Transverse colon (tissue), 4 donors: ENCODE data around the gene MPDZ. TPM values are rescaled to one million over a fixed set of nuclear protein-coding genes. Genes with fewer than 3 reads are reported as not detected.

Source experiments
- DNase-seq: peaks from one replicate; pipeline ENCODE4 v3.0.0-alpha.2; 2019
- H3K27ac ChIP-seq, 4 donors: fragments of 200-600 bp; sonication (generic); 2 replicates each; pipeline ENCODE4 v1.5.1; 2016 to 2018; ENCODE audit warnings: inconsistent platforms in 4 of 4
- H3K27me3 ChIP-seq: fragments of 200-600 bp; sonication (generic); 2 replicates; pipeline ENCODE4 v1.5.1; 2017; ENCODE audit warnings: inconsistent platforms
- H3K36me3 ChIP-seq, 4 donors: fragments of 200-600 bp; sonication (generic); 2 replicates each; pipeline ENCODE4 v1.5.1; 2017 to 2019; ENCODE audit warnings: inconsistent platforms in 4 of 4
- H3K4me1 ChIP-seq, 4 donors: fragments of 200-600 bp; sonication (generic); 2 replicates each; pipeline ENCODE4 v1.5.1; 2017 to 2020; ENCODE audit warnings: inconsistent platforms in 4 of 4
- H3K4me3 ChIP-seq, 4 donors: fragments of 200-600 bp; sonication (generic); 1 replicate in 1 of 4; 2 replicates in 3 of 4; pipeline versions ENCODE4 v1.5.1 to v1.6.1; 2017 to 2019; ENCODE audit warnings: inconsistent platforms in 4 of 4
- H3K9me3 ChIP-seq, 2 donors: fragments of 200-600 bp; sonication (generic); 2 replicates each; pipeline ENCODE4 v1.5.1; 2017 to 2019; ENCODE audit warnings: inconsistent platforms in 2 of 2
- CTCF ChIP-seq, 5 experiments: fragments of 200-600 bp in 3 of 5; fragments of 450-650 bp in 2 of 5; sonication (generic) in 3 of 5; IDR thresholded peaks; 1 replicate in 2 of 5; 2 replicates in 3 of 5; pipeline ENCODE4 v1.5.1; 2016 to 2017; ENCODE audit warnings: antibody characterized with exemption in 5 of 5, inconsistent platforms in 3 of 5, mild to moderate bottlenecking in 2 of 5, moderate library complexity in 1 of 5
- EP300 ChIP-seq: sonication (generic); formaldehyde crosslinking; IDR thresholded peaks from one replicate; pipeline ENCODE4 v1.6.1; 2017; ENCODE audit warnings: antibody characterized with exemption, low read depth
- POLR2A ChIP-seq: fragments of 450-650 bp; IDR thresholded peaks from one replicate; pipeline ENCODE4 v1.6.1; 2016; ENCODE audit warnings: antibody characterized with exemption, mild to moderate bottlenecking, moderate library complexity
- POLR2AphosphoS5 ChIP-seq, 3 donors: sonication (generic); formaldehyde crosslinking; IDR thresholded peaks; one replicate each; pipeline ENCODE4 v1.6.1; 2016; ENCODE audit warnings: antibody characterized with exemption in 3 of 3
- WGBS, 2 donors: methylation state at CpG; one replicate each; pipeline ENCODE4 v1.1.5; 2018; ENCODE audit warnings: low coverage in 1 of 2; 5-methylcytosine and 5-hydroxymethylcytosine counted together
- in situ Hi-C, 4 donors: fragments of 200-750 bp; cut with MboI; loops; one replicate each; pipeline versions ENCODE4 v1.15.0 to v1.15.1; 2017; ENCODE audit warnings: low sequenced_read_pairs in 3 of 4, low pct_ligation_motif_present in 1 of 4, low pct_unique_long_range_greater_than_20kb in 1 of 4
- intact Hi-C: fragments of 100-400 bp; cut with DNase I; formaldehyde crosslinking; loops from one replicate; pipeline ENCODE4 v1.15.1; 2023; ENCODE audit warnings: low total_unique reads
- total RNA-seq, 4 donors: library from RNA; depleted of rRNA; stranded (reverse); fragments of >200 nt; gene quantifications; one replicate each; pipeline ENCODE4 v1.1.0, GENCODE V29; 2016

Gene MPDZ
- total RNA-seq, 4 donors from 2014 or later: 9.7 to 62.1 (median 14.5) TPM

GRCh38 chr9:13165956-13166355, 113.5 kb downstream of the MPDZ start:
- no peaks in the 10 kb centered on the region for H3K27me3 ChIP-seq
- WGBS, 2 donors: 85 to 86% methylated on average over 2 of the region's 2 CpGs
- no peaks in the 10 kb centered on the region for H3K4me1 ChIP-seq
- no peak for TF ChIP-seq CTCF (IDR thresholded peaks at IDR 0.05)
- TF ChIP-seq EP300: no peak
- no peak for TF ChIP-seq POLR2A
- no peak for TF ChIP-seq POLR2AphosphoS5 (IDR thresholded peaks at IDR 0.05)
- H3K36me3 ChIP-seq: no peaks in the 10 kb centered on the region
- no peak overlapping the region for H3K27ac ChIP-seq
- in situ Hi-C loops (no loop called here), intact Hi-C loops (no loop called here)
- DNase-seq: no peak
- no peak overlapping the region for H3K4me3 ChIP-seq
- no peaks in the 10 kb centered on the region for H3K9me3 ChIP-seq

GRCh38 chr9:13165236-13165945, 114.1 kb downstream of the MPDZ start:
- DNase-seq: no peak
- TF ChIP-seq EP300 (no peak), POLR2A (no peak), CTCF (IDR thresholded peaks at IDR 0.05) (no peak), POLR2AphosphoS5 (IDR thresholded peaks at IDR 0.05) (no peak)
- Histone ChIP-seq H3K27ac (no peak overlapping the region), H3K9me3 (no peaks in the 10 kb centered on the region), H3K4me1 (no peaks in the 10 kb centered on the region), H3K36me3 (no peaks in the 10 kb centered on the region), H3K4me3 (no peak overlapping the region), H3K27me3 (no peaks in the 10 kb centered on the region)
- in situ Hi-C loops: no loop called here
- 87 to 89% methylated on average over 6 to 7 of the region's 7 CpGs for WGBS, 2 donors
- intact Hi-C loops: no loop called here

GRCh38 chr9:13163946-13164345, 115.5 kb downstream of the MPDZ start:
- no peaks in the 10 kb centered on the region for H3K9me3 ChIP-seq
- in situ Hi-C loops (no loop called here), intact Hi-C loops (no loop called here)
- H3K27ac ChIP-seq: no peak overlapping the region
- H3K4me3 ChIP-seq: no peak overlapping the region
- H3K36me3 ChIP-seq: no peaks in the 10 kb centered on the region
- 88% methylated on average over 2 of the region's 2 CpGs; no CpG with 5 or more reads in 1 of the 2 donors for WGBS, 2 donors
- no peaks in the 10 kb centered on the region for H3K4me1 ChIP-seq
- H3K27me3 ChIP-seq: no peaks in the 10 kb centered on the region
- DNase-seq: no peak
- TF ChIP-seq CTCF (IDR thresholded peaks at IDR 0.05) (no peak), POLR2A (no peak), EP300 (no peak), POLR2AphosphoS5 (IDR thresholded peaks at IDR 0.05) (no peak)

- in situ Hi-C loops: no loop called here
- Histone ChIP-seq H3K4me1 (no peaks in the 10 kb centered on the region), H3K9me3 (no peaks in the 10 kb centered on the region), H3K36me3 (no peaks in the 10 kb centered on the region), H3K4me3 (no peak overlapping the region), H3K27me3 (no peaks in the 10 kb centered on the region), H3K27ac (no peak overlapping the region)
- TF ChIP-seq POLR2A (no peak), EP300 (no peak), CTCF (IDR thresholded peaks at IDR 0.05) (no peak), POLR2AphosphoS5 (IDR thresholded peaks at IDR 0.05) (no peak)
- WGBS, 2 donors: 73 to 84% methylated on average over 2 of the region's 2 CpGs
- DNase-seq: no peak
- intact Hi-C loops: no loop called here
These were observed 116.2 kb downstream of the MPDZ start for GRCh38 chr9:13163287-13163686.
